GM18858 (cell line): ENCODE results near the gene FHDC1.

Experiments
- ATAC-seq: cut with Tn5 transposase; IDR thresholded peaks from one replicate; pipeline ENCODE4 v1.9.1; 2021; ENCODE audit not compliant: unreplicated experiment

FHDC1 gene

GRCh38 chr4:153004081-153004850 lies 68.1 kb downstream of the FHDC1 start:
- ATAC-seq, result no peak

- ATAC-seq, result no peak
Measured at GRCh38 chr4:153005899-153006381, 69.8 kb downstream of the FHDC1 start.

- ATAC-seq, result peak; percentile 68
Measured at GRCh38 chr4:153008578-153009199, 72.6 kb downstream of the FHDC1 start.

- no peak for ATAC-seq
Measured at GRCh38 chr4:153010146-153010545, 74.0 kb downstream of the FHDC1 start.

- no peak for ATAC-seq
Measured at GRCh38 chr4:153013202-153013977, 77.3 kb downstream of the FHDC1 start.

- no peak for ATAC-seq
Measured at GRCh38 chr4:153014460-153014859, 78.3 kb downstream of the FHDC1 start.

GRCh38 chr4:153016592-153016991 lies 80.5 kb downstream of the FHDC1 start:
- ATAC-seq, result no peak

GRCh38 chr4:153018031-153018430 lies 81.9 kb downstream of the FHDC1 start:
- no peak for ATAC-seq

GRCh38 chr4:153018684-153019083 lies 82.6 kb downstream of the FHDC1 start:
- no peak for ATAC-seq

GRCh38 chr4:153019906-153020305 lies 83.8 kb downstream of the FHDC1 start:
- ATAC-seq, result no peak

GRCh38 chr4:153020457-153020856 lies 84.3 kb downstream of the FHDC1 start:
- no peak for ATAC-seq

GRCh38 chr4:153021276-153021675 lies 85.2 kb downstream of the FHDC1 start:
- ATAC-seq, result no peak

GRCh38 chr4:153022241-153022715 lies 86.2 kb downstream of the FHDC1 start:
- ATAC-seq, result no peak

GRCh38 chr4:153023139-153023538 lies 87.0 kb downstream of the FHDC1 start:
- no peak for ATAC-seq

GRCh38 chr4:153023692-153024394 lies 87.7 kb downstream of the FHDC1 start:
- ATAC-seq, result no peak

GRCh38 chr4:153024466-153024865 lies 88.3 kb downstream of the FHDC1 start:
- no peak for ATAC-seq

GRCh38 chr4:153025406-153025805 lies 89.3 kb downstream of the FHDC1 start:
- no peak for ATAC-seq

- ATAC-seq, result no peak
Measured at GRCh38 chr4:153026591-153027346, 90.6 kb downstream of the FHDC1 start.

GRCh38 chr4:153027866-153028265 lies 91.7 kb downstream of the FHDC1 start:
- ATAC-seq, result no peak

- ATAC-seq, result no peak
Measured at GRCh38 chr4:153028535-153028934, 92.4 kb downstream of the FHDC1 start.
